Amygdala (tissue), 56 donors: Measurements from ENCODE around the gene TTC16.

ENCODE experiments used
- DNase-seq, 56 donors: peaks; one replicate each; lab custom pipeline; 2025; lab: John Stamatoyannopoulos, UW

TTC16 gene

GRCh38 chr9:127761061-127761460, 45.2 kb downstream of the TTC16 start:
- DNase-seq: no peak

- no peak for DNase-seq
Measured at GRCh38 chr9:127761491-127761956, 45.6 kb downstream of the TTC16 start.

GRCh38 chr9:127762111-127762676, 46.3 kb downstream of the TTC16 start:
- DNase-seq: peak in 3 of 56 donors; percentile 6 to 28 (median 8)

GRCh38 chr9:127763918-127764384, 48.1 kb downstream of the TTC16 start:
- DNase-seq: peak in 2 of 56 donors; percentile 15 to 37

GRCh38 chr9:127765418-127765817, 49.5 kb downstream of the TTC16 start:
- no peak for DNase-seq

- no peak for DNase-seq
Measured at GRCh38 chr9:127767410-127767809, 51.5 kb downstream of the TTC16 start.

GRCh38 chr9:127767909-127768331, 52.0 kb downstream of the TTC16 start:
- DNase-seq: no peak

- no peak for DNase-seq
Measured at GRCh38 chr9:127768698-127769097, 52.8 kb downstream of the TTC16 start.

GRCh38 chr9:127769101-127769500, 53.2 kb downstream of the TTC16 start:
- no peak for DNase-seq

- DNase-seq: no peak
Measured at GRCh38 chr9:127769929-127770582, 54.2 kb downstream of the TTC16 start.

- no peak for DNase-seq
Measured at GRCh38 chr9:127770583-127770904, 54.7 kb downstream of the TTC16 start.

GRCh38 chr9:127770905-127771569, 55.2 kb downstream of the TTC16 start:
- peak; percentile 21 to 93 (median 84) for DNase-seq

- DNase-seq: no peak
Measured at GRCh38 chr9:127771570-127772189, 55.8 kb downstream of the TTC16 start.

- no peak for DNase-seq
Measured at GRCh38 chr9:127772603-127773002, 56.7 kb downstream of the TTC16 start.

GRCh38 chr9:127773272-127773671, 57.4 kb downstream of the TTC16 start:
- no peak for DNase-seq

GRCh38 chr9:127773981-127774380, 58.1 kb downstream of the TTC16 start:
- DNase-seq: no peak

- DNase-seq: peak in 5 of 56 donors; percentile 15 to 49 (median 19)
Measured at GRCh38 chr9:127776195-127776923, 60.5 kb downstream of the TTC16 start.

GRCh38 chr9:127776924-127777289, 61.0 kb downstream of the TTC16 start:
- no peak for DNase-seq

- DNase-seq: no peak
Measured at GRCh38 chr9:127777368-127777980, 61.6 kb downstream of the TTC16 start.
